ENCODE measurements around the gene FNDC11.

GRCh38 chr20:63543131-63543530 lies 10.8 kb upstream of the FNDC11 start:
- no peak for TF ChIP-seq EZH2 (IDR thresholded peaks at IDR 0.05; ENCODE audit: low read length, unreplicated experiment)
- TF ChIP-seq, protein P1, sequence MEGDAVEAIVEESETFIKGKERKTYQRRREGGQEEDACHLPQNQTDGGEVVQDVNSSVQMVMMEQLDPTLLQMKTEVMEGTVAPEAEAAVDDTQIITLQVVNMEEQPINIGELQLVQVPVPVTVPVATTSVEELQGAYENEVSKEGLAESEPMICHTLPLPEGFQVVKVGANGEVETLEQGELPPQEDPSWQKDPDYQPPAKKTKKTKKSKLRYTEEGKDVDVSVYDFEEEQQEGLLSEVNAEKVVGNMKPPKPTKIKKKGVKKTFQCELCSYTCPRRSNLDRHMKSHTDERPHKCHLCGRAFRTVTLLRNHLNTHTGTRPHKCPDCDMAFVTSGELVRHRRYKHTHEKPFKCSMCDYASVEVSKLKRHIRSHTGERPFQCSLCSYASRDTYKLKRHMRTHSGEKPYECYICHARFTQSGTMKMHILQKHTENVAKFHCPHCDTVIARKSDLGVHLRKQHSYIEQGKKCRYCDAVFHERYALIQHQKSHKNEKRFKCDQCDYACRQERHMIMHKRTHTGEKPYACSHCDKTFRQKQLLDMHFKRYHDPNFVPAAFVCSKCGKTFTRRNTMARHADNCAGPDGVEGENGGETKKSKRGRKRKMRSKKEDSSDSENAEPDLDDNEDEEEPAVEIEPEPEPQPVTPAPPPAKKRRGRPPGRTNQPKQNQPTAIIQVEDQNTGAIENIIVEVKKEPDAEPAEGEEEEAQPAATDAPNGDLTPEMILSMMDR (conservative IDR thresholded peaks at IDR 0.05; ENCODE audit: low read depth, low read length), result no peak
